GM21526 (cell line): ENCODE measurements around the gene FBLN5.

Experiments
- ATAC-seq: cut with Tn5 transposase; IDR thresholded peaks from one replicate; pipeline ENCODE4 v1.9.1; 2021; ENCODE audit warnings: moderate library complexity; ENCODE audit not compliant: unreplicated experiment, low FRiP score

Gene FBLN5

GRCh38 chr14:91835920-91836843 is 111.3 kb downstream of the FBLN5 start:
- no peak for ATAC-seq

- ATAC-seq = no peak
Observed at GRCh38 chr14:91835197-91835919, 112.1 kb downstream of the FBLN5 start.

GRCh38 chr14:91834571-91834970 is 112.9 kb downstream of the FBLN5 start:
- ATAC-seq = no peak

- ATAC-seq = no peak
Observed at GRCh38 chr14:91831337-91831736, 116.2 kb downstream of the FBLN5 start.

- no peak for ATAC-seq
Observed at GRCh38 chr14:91830777-91831176, 116.7 kb downstream of the FBLN5 start.

- ATAC-seq = no peak
Observed at GRCh38 chr14:91829511-91829910, 118.0 kb downstream of the FBLN5 start.

- no peak for ATAC-seq
Observed at GRCh38 chr14:91827746-91828145, 119.7 kb downstream of the FBLN5 start.
